ENCODE results near the gene CREB5. TPM values are rescaled to one million over a fixed set of nuclear protein-coding genes. Genes with fewer than 3 reads are reported as not detected.

The CREB5 gene
- total and polyA plus RNA-seq, 2 of the 13 experiments (the other 11 are each of a cell fraction or from before 2014, with no cell fraction given): 0.38 to 0.71 TPM

DNA sequence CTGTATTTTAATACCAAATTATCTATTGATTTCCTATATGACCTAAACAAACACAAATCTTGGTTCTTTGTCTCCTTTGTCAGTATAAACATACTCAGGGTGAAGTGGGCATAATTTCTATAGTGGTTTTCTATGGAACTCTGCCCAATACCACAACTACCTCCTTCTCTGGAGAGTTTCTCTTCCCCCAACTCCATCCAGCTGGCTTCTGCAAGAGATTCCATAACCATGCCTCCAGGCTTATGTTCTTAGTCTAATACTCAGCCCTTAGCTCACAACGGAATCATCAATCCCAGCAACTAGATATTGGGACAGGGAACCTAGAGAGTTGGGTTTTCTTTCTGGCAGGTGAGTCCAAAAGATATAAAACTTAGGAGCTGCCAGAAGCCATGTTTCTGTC, 418.5 kb downstream of the CREB5 start (continued):
- TF ChIP-seq, protein P1, sequence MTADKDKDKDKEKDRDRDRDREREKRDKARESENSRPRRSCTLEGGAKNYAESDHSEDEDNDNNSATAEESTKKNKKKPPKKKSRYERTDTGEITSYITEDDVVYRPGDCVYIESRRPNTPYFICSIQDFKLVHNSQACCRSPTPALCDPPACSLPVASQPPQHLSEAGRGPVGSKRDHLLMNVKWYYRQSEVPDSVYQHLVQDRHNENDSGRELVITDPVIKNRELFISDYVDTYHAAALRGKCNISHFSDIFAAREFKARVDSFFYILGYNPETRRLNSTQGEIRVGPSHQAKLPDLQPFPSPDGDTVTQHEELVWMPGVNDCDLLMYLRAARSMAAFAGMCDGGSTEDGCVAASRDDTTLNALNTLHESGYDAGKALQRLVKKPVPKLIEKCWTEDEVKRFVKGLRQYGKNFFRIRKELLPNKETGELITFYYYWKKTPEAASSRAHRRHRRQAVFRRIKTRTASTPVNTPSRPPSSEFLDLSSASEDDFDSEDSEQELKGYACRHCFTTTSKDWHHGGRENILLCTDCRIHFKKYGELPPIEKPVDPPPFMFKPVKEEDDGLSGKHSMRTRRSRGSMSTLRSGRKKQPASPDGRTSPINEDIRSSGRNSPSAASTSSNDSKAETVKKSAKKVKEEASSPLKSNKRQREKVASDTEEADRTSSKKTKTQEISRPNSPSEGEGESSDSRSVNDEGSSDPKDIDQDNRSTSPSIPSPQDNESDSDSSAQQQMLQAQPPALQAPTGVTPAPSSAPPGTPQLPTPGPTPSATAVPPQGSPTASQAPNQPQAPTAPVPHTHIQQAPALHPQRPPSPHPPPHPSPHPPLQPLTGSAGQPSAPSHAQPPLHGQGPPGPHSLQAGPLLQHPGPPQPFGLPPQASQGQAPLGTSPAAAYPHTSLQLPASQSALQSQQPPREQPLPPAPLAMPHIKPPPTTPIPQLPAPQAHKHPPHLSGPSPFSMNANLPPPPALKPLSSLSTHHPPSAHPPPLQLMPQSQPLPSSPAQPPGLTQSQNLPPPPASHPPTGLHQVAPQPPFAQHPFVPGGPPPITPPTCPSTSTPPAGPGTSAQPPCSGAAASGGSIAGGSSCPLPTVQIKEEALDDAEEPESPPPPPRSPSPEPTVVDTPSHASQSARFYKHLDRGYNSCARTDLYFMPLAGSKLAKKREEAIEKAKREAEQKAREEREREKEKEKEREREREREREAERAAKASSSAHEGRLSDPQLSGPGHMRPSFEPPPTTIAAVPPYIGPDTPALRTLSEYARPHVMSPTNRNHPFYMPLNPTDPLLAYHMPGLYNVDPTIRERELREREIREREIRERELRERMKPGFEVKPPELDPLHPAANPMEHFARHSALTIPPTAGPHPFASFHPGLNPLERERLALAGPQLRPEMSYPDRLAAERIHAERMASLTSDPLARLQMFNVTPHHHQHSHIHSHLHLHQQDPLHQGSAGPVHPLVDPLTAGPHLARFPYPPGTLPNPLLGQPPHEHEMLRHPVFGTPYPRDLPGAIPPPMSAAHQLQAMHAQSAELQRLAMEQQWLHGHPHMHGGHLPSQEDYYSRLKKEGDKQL (CRISPR knock-in tag; IDR thresholded peaks at IDR 0.05; ENCODE audit: low read depth): no peak
- no peak for TF ChIP-seq TCF12 (IDR thresholded peaks at IDR 0.05)
- TF ChIP-seq TCF12 (CRISPR knock-in tag; IDR thresholded peaks at IDR 0.05): no peak
- TF ChIP-seq MAF1 (CRISPR knock-in tag; IDR thresholded peaks at IDR 0.05; ENCODE audit: borderline replicate concordance): no peak

DNA sequence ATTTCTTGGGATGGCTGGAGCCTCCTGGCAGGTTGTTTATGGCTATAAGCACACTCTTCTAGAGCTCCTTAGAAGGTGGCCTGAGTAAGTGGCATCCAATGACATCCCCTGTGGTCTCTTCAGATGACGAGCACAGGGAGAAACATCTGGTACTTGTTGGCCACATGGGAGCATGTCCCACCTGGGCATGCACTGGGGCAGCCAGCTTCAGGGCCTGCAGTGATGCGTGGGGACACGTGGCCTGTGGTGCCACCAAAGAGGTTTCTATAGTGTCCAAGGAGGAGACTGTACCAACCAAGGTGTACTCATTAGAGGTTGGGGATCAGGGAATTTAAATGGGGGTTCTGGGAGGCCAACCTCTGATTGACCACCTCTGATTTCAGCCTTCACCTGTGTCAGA, 420.4 kb downstream of the CREB5 start:
- Histone ChIP-seq H3K4me2 (ENCODE audit: low read depth, low read length) (no peak overlapping the region), H3K4me3 (replicated peaks in 1 of 3; ENCODE audit: insufficient read depth in 1 of 3, low read depth in 2 of 3, low read length in 3 of 3) (no peak overlapping the region), H4K20me1 (ENCODE audit: insufficient read depth, low read length) (no peaks in the 10 kb centered on the region), H2AFZ (ENCODE audit: low read length) (no peak overlapping the region), H3K9me3 (ENCODE audit: low read length) (no peaks in the 10 kb centered on the region), H3K79me2 (ENCODE audit: insufficient read depth, low read length) (no peaks in the 10 kb centered on the region), H3K4me1 (ENCODE audit: insufficient read depth, low read length) (no peaks in the 10 kb centered on the region), H3K27me3 (ENCODE audit: control insufficient read depth in 1 of 2, insufficient read depth in 2 of 2, low read length in 2 of 2) (no peaks in the 10 kb centered on the region; a peak in 1 of 5 replicates), H3K9ac (ENCODE audit: insufficient read depth, low read depth, low read length) (no peak overlapping the region), H3K36me3 (replicated peaks in 1 of 2; ENCODE audit: control insufficient read depth in 1 of 2, insufficient read depth in 2 of 2, low read length in 2 of 2) (no peaks in the 10 kb centered on the region), H3K27ac (ENCODE audit: extremely low read length, insufficient read depth, low read length) (no peak overlapping the region)
- ATAC-seq (no peak), FAIRE-seq (no peak), DNase-seq (ENCODE audit: low spot score) (no peak)
- intact Hi-C loops (cut with micrococcal nuclease; ENCODE audit: unreplicated experiment): no loop called here
- WGBS (ENCODE audit: low lambda C conversion rate): 0% methylated on average over 3 of the region's 3 CpGs
- BruUV-seq (replicated peaks): no TSS peak
- CTCF ChIA-PET (ENCODE audit: low intra/inter-chr PET ratio, low total read pairs): no interaction called here
- TF ChIP-seq PHF21A (CRISPR knock-in tag; IDR thresholded peaks at IDR 0.05) (no peak), ZNF558 (CRISPR knock-in tag; IDR thresholded peaks at IDR 0.05; ENCODE audit: borderline replicate concordance) (no peak), IRX3 (CRISPR knock-in tag; IDR thresholded peaks at IDR 0.05; ENCODE audit: borderline replicate concordance, low read depth) (no peak), REPIN1 (CRISPR knock-in tag; IDR thresholded peaks at IDR 0.05; ENCODE audit: borderline replicate concordance, low read depth) (no peak), ZNF660 (CRISPR knock-in tag; IDR thresholded peaks at IDR 0.05; ENCODE audit: borderline replicate concordance, low read depth) (no peak), ZNF17 (CRISPR knock-in tag; IDR thresholded peaks at IDR 0.05) (no peak), ZNF446 (CRISPR knock-in tag; IDR thresholded peaks at IDR 0.05) (no peak)
- TF ChIP-seq, protein P2, sequence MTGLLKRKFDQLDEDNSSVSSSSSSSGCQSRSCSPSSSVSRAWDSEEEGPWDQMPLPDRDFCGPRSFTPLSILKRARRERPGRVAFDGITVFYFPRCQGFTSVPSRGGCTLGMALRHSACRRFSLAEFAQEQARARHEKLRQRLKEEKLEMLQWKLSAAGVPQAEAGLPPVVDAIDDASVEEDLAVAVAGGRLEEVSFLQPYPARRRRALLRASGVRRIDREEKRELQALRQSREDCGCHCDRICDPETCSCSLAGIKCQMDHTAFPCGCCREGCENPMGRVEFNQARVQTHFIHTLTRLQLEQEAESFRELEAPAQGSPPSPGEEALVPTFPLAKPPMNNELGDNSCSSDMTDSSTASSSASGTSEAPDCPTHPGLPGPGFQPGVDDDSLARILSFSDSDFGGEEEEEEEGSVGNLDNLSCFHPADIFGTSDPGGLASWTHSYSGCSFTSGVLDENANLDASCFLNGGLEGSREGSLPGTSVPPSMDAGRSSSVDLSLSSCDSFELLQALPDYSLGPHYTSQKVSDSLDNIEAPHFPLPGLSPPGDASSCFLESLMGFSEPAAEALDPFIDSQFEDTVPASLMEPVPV (CRISPR knock-in tag; IDR thresholded peaks at IDR 0.05): no peak
- TF ChIP-seq, protein P3, sequence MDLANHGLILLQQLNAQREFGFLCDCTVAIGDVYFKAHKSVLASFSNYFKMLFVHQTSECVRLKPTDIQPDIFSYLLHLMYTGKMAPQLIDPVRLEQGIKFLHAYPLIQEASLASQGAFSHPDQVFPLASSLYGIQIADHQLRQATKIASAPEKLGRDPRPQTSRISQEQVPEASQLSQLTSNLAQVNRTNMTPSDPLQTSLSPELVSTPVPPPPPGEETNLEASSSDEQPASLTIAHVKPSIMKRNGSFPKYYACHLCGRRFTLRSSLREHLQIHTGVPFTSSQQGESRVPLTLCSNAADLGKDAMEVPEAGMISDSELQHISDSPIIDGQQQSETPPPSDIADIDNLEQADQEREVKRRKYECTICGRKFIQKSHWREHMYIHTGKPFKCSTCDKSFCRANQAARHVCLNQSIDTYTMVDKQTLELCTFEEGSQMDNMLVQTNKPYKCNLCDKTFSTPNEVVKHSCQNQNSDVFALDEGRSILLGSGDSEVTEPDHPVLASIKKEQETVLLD (CRISPR knock-in tag; IDR thresholded peaks at IDR 0.05; ENCODE audit: low read depth): no peak
- POLR2A ChIA-PET: no interaction called here
- in situ Hi-C loops (cut with HindIII; ENCODE audit: extremely low pct_ligation_motif_present, low pct_unique_long_range_greater_than_20kb): no loop called here
